GM10847 (cell line): Measurements from ENCODE around the gene SLC5A9.

Experiments used
- POLR2A ChIP-seq: IDR thresholded peaks from 2 replicates; pipeline ENCODE4 v1.6.1; 2011; ENCODE audit not compliant: insufficient read length; ENCODE audit errors: extremely low read depth

SLC5A9 gene

DNA sequence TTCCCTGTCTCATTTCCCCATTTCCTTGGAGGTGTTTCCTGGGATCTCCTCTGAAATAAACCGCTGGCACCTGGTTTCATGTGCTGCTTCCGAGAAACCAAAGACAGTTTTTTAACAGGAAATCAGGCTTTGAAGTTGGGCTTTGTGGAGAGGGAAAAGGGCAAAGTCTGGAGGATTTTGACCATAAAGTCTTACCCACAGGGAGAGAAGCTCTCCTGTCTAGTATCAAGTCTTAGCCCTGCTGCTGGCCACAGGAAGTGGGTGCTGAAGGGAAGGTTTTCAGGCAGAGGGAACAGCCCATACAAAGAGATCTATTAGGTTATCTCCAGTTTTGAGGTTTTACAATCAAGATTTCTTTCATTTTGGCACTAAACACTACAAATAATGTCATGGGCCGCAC is 29.3 kb downstream of the SLC5A9 start:
- TF ChIP-seq POLR2A: no peak

- no peak for TF ChIP-seq POLR2A
Measured at GRCh38 chr1:48254254-48254653, 31.7 kb downstream of the SLC5A9 start.

GRCh38 chr1:48258106-48258505 is 35.6 kb downstream of the SLC5A9 start:
- no peak for TF ChIP-seq POLR2A

DNA sequence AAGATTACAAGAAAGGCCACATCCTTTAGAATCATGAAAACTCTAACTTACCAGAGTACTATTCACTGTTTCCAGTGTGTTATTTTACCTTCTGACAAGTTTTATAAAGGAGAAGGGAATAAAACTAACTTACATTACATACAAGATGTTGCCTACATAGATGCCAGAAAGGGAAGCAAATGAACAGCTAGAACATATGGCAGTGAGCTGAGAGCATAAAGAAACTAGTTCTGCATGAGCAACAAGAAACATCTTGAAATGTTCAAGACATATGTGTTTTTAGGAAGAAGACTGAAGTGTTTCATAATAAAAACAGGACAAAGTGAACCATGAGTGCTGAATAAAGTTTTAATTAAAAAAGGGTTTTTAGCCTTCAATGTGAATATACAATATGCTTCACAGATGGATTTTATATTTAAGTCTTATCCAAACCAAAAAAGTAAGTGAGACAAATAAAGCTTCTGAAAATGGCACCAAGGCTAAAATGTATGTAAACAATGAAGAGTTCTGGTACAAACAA is 39.4 kb downstream of the SLC5A9 start:
- no peak for TF ChIP-seq POLR2A

DNA sequence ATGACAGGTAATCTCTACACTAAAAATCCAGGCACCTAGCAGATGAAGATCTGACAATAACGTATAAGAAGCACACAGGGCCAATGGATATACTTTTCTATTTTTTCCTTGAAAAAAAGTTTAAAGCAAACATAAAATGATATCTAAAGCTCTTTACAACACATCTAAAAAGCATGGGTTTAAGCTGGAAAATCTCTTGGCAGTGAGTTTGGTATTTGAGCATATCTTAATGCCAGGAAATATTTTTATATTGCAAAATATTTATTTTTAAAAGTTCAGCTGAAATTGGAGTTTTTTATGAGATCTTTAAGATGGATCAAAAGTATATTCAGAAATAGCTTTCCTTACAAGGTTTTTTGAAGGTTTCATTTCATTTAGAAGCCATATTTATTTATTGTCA is 40.5 kb downstream of the SLC5A9 start:
- TF ChIP-seq POLR2A: no peak

GRCh38 chr1:48266576-48266975 is 44.1 kb downstream of the SLC5A9 start:
- no peak for TF ChIP-seq POLR2A

DNA sequence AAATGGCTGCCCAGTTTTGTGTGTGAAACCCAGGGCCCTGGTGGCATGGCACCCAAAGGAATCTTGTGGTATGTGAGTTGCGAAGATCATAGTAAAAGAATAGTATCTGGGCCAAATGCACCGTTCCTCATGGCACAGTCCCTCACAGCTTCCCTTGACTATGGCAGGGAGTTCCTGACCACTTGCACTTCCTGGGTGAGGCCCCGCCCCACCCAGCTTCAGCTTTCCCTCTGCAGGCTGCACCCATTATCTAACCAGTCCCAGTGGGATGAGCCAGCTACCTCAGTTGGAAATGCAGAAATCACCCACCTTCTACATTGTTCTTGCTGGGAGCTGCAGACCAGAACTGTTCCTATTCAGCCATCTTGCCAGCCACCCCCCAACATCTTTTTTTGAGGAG is 63.0 kb downstream of the SLC5A9 start:
- TF ChIP-seq POLR2A: no peak

GRCh38 chr1:48291421-48291820 is 68.9 kb downstream of the SLC5A9 start:
- no peak for TF ChIP-seq POLR2A

- no peak for TF ChIP-seq POLR2A
Measured at GRCh38 chr1:48292706-48293105, 70.2 kb downstream of the SLC5A9 start.

- TF ChIP-seq POLR2A: no peak
Measured at GRCh38 chr1:48294656-48295055, 72.1 kb downstream of the SLC5A9 start.
